K562 (cell line): ENCODE measurements around the gene LRCH1. TPM values are rescaled to one million over a fixed set of nuclear protein-coding genes. Genes with fewer than 3 reads are reported as not detected.

ENCODE experiments used
- ATAC-seq: fragments of 200-7000 bp; cut with Tn5 transposase; 3 replicates; pipeline ENCODE4 v1.9.1; 2020; ENCODE audit warnings: moderate library complexity
- BruUV-seq: library from RNA; stranded (reverse); fragments of 400-500 nt; replicated peaks from 2 replicates; lab custom pipeline; 2021; lab: Mats Ljungman, UMichigan
- CTCF ChIA-PET: fragments of 300-600 bp; formaldehyde crosslinking; extraction: SDS; loops from one replicate; lab custom pipeline; 2021; ENCODE audit warnings: low intra/inter-chr PET ratio; lab: Yijun Ruan, JAX
- POLR2A ChIA-PET: fragments of 300-600, 350-650 bp; sonication (Branson Sonifier 250); formaldehyde crosslinking; extraction: SDS; loops from one replicate; lab custom pipeline; 2021; ENCODE audit warnings: antibody characterized with exemption, inconsistent platforms; lab: Yijun Ruan, JAX
- DNase-seq, 4 experiments: peaks; one replicate each; pipeline versions ENCODE4 v3.0.0 to v3.0.0-alpha.2; 2011 to 2018; ENCODE audit warnings: low spot score in 3 of 4, mixed read lengths in 3 of 4; ENCODE audit errors: extremely low read depth in 1 of 4
- FAIRE-seq: peaks from 2 replicates; lab custom pipeline; 2011; peaks lifted over from hg19 to GRCh38; lab: Jason Lieb, UNC
- H2AFZ ChIP-seq: 2 replicates; pipeline ENCODE4 v1.6.0; 2011; ENCODE audit warnings: low read depth, low read length, control low read depth, inconsistent platforms
- H3K27ac ChIP-seq: fragments of 200-600 bp; 3 replicates; pipeline ENCODE4 v1.8.0; 2011; ENCODE audit warnings: low read depth, mild to moderate bottlenecking, control low read depth, inconsistent platforms, low read length, moderate library complexity, mixed read lengths; ENCODE audit errors: extremely low read depth
- H3K27me3 ChIP-seq, 2 experiments: fragments of 300-600 bp in 1 of 2; 2 replicates in 1 of 2; 3 replicates in 1 of 2; pipeline versions ENCODE4 v1.6.0 to v1.8.0; 2011; ENCODE audit warnings: inconsistent platforms in 2 of 2, low read length in 2 of 2, mild to moderate bottlenecking in 1 of 2, mixed read lengths in 1 of 2, moderate library complexity in 1 of 2; ENCODE audit not compliant: control insufficient read depth in 2 of 2, insufficient read depth in 2 of 2
- H3K36me3 ChIP-seq: fragments of 300-600 bp; 3 replicates; pipeline ENCODE4 v1.8.0; 2011; ENCODE audit warnings: mild to moderate bottlenecking, low read length, inconsistent platforms; ENCODE audit not compliant: control insufficient read depth, insufficient read depth
- H3K4me1 ChIP-seq, 2 experiments: fragments of 200-600 bp in 1 of 2; replicated peaks in 1 of 2; 2 replicates in 1 of 2; 3 replicates in 1 of 2; pipeline versions ENCODE4 v1.5.1 to v1.8.0; 2011; ENCODE audit warnings: inconsistent platforms in 2 of 2, low read length in 2 of 2, mild to moderate bottlenecking in 1 of 2, mixed read lengths in 1 of 2, moderate library complexity in 1 of 2; ENCODE audit not compliant: control insufficient read depth in 2 of 2, insufficient read depth in 2 of 2
- H3K4me2 ChIP-seq: 2 replicates; pipeline ENCODE4 v1.6.1; 2011; ENCODE audit warnings: low read length, control low read depth, inconsistent platforms, mixed read lengths; ENCODE audit not compliant: insufficient read depth
- H3K4me3 ChIP-seq: fragments of 200-600 bp; sonication (generic), shearing (Covaris generic); 2 replicates; pipeline ENCODE4 v1.5.1; 2016; ENCODE audit warnings: control low read depth, inconsistent platforms
- H3K79me2 ChIP-seq: fragments of 200-600 bp; 3 replicates; pipeline ENCODE4 v1.8.0; 2011; ENCODE audit warnings: low read length, inconsistent platforms; ENCODE audit not compliant: control insufficient read depth, insufficient read depth
- H3K9ac ChIP-seq, 2 experiments: 2 replicates each; pipeline versions ENCODE4 v1.6.0 to v1.6.1; 2011; ENCODE audit warnings: low read depth in 2 of 2, low read length in 2 of 2, control low read depth in 1 of 2, inconsistent platforms in 1 of 2, mild to moderate bottlenecking in 1 of 2, mixed read lengths in 1 of 2; ENCODE audit not compliant: insufficient read depth in 1 of 2
- H3K9me1 ChIP-seq: one replicate; pipeline ENCODE4 v1.6.0; 2011; ENCODE audit warnings: inconsistent platforms, mild to moderate bottlenecking, low read length, moderate library complexity; ENCODE audit not compliant: control insufficient read depth, insufficient read depth
- H3K9me3 ChIP-seq: replicated peaks from 2 replicates; pipeline ENCODE4 v1.5.1; 2011; ENCODE audit warnings: low read depth, low read length, inconsistent platforms; ENCODE audit not compliant: control insufficient read depth, insufficient read depth
- H4K20me1 ChIP-seq: replicated peaks from 2 replicates; pipeline ENCODE4 v1.6.1; 2011; ENCODE audit warnings: low read length, inconsistent platforms, mixed read lengths; ENCODE audit not compliant: control insufficient read depth, insufficient read depth
- BRD9 ChIP-seq: fragments of 450-650 bp; IDR thresholded peaks from 2 replicates; pipeline ENCODE4 v1.6.1; 2018; ENCODE audit warnings: low read depth; ENCODE audit not compliant: partially characterized antibody
- FOXJ2 ChIP-seq: fragments of 200-800 bp; sonication (Bioruptor generic); IDR thresholded peaks from 2 replicates; pipeline ENCODE4 v1.6.1; 2016; ENCODE audit warnings: missing genetic modification characterization, missing compliant biosample characterization
- HNRNPH1 ChIP-seq: fragments of 200-400 bp; formaldehyde crosslinking; optimal IDR thresholded peaks from 2 replicates; pipeline ENCODE3; 2017; ENCODE audit warnings: low read depth, mild to moderate bottlenecking, low read length, moderate library complexity
- HNRNPK ChIP-seq: fragments of 200-400 bp; formaldehyde crosslinking; IDR thresholded peaks from one replicate; pipeline ENCODE4 v1.6.1; 2018; ENCODE audit warnings: mild to moderate bottlenecking, low read depth, low read length; ENCODE audit not compliant: poor library complexity, severe bottlenecking
- LARP7 ChIP-seq: fragments of 450-650 bp; IDR thresholded peaks from 2 replicates; pipeline ENCODE4 v1.6.1; 2016
- MCM3 ChIP-seq: fragments of 450-650 bp; IDR thresholded peaks from 2 replicates; pipeline ENCODE4 v1.6.1; 2016
- NFATC3 ChIP-seq: fragments of 450-650 bp; IDR thresholded peaks from 2 replicates; pipeline ENCODE4 v1.6.1; 2017; ENCODE audit warnings: mild to moderate bottlenecking
- PTRF ChIP-seq: fragments of 450-650 bp; IDR thresholded peaks from 2 replicates; pipeline ENCODE4 v1.6.1; 2016; ENCODE audit warnings: mild to moderate bottlenecking, missing genetic modification characterization, missing compliant biosample characterization
- SREBF2 ChIP-seq: sonication (generic); formaldehyde crosslinking; IDR thresholded peaks from 2 replicates; pipeline ENCODE4 v1.4.0; 2020; ENCODE audit warnings: mild to moderate bottlenecking, missing genetic modification reagents
- SRF ChIP-seq, 2 experiments: fragments of 250-450, 450-650 bp in 1 of 2; sonication (Bioruptor Pico) in 1 of 2; sonication (generic) in 1 of 2; formaldehyde crosslinking; IDR thresholded peaks; 2 replicates each; pipeline versions ENCODE4 v1.5.0 to v1.5.1; 2020 to 2022; ENCODE audit warnings: mild to moderate bottlenecking in 1 of 2, missing genetic modification reagents in 1 of 2
- ZFP36 ChIP-seq: fragments of 150-350 bp; IDR thresholded peaks from 2 replicates; pipeline ENCODE4 v1.6.1; 2018; ENCODE audit warnings: low read length, low read depth; ENCODE audit not compliant: partially characterized antibody
- ZNF644 ChIP-seq: fragments of 200-800 bp; sonication (Bioruptor generic); IDR thresholded peaks from 2 replicates; pipeline ENCODE4 v1.6.1; 2016; ENCODE audit warnings: low read depth, missing genetic modification characterization, missing compliant biosample characterization
- WGBS: fragments of 100-300 bp; shearing (Covaris generic); methylation state at CpG from one replicate; pipeline ENCODE4 v1.1.6; 2016; ENCODE audit warnings: low coverage, mixed read lengths; ENCODE audit not compliant: insufficient coverage; ENCODE audit errors: missing lambda C conversion rate; 5-methylcytosine and 5-hydroxymethylcytosine counted together
- in situ Hi-C: fragments of 300-500 bp; cut with MboI; formaldehyde crosslinking; loops from 4 replicates; pipeline ENCODE4 v1.15.0; 2018; ENCODE audit warnings: inconsistent platforms, mixed read lengths
- intact Hi-C: fragments of 100-400 bp; cut with micrococcal nuclease; formaldehyde crosslinking; loops from 2 replicates; pipeline ENCODE4 v1.14.2; 2022
- polyA plus RNA-seq, 8 experiments: library from polyadenylated mRNA; depleted of rRNA in 4 of 8; stranded (reverse) in 5 of 8; unstranded in 3 of 8; fragments of >200 nt; fragmentation: Nextera tagmentation in 2 of 8; fragmentation: Illumina TruSeq in 1 of 8; extraction: Ambion mirVana in 2 of 8; extraction: Trizol in 1 of 8; gene quantifications; 2 replicates each; pipeline versions ENCODE4 v1.2.1 to v1.2.3, GENCODE V29; 2011 to 2014; ENCODE audit warnings: inconsistent platforms in 1 of 8, missing spikeins in 1 of 8
- total RNA-seq, 7 experiments: library from RNA; depleted of rRNA in 6 of 7; stranded (reverse); fragments of >200 nt in 6 of 7; fragmentation: Illumina TruSeq in 2 of 7; extraction: Trizol in 2 of 7; gene quantifications; 2 replicates each; pipeline versions ENCODE4 v1.2.1 to v1.2.3, GENCODE V29; 2011 to 2021; ENCODE audit warnings: low replicate concordance in 1 of 7
- TF ChIP-seq, protein P1 (sequence below): sonication (generic); formaldehyde crosslinking; IDR thresholded peaks from 2 replicates; pipeline ENCODE4 v1.8.0; 2023; ENCODE audit warnings: mild to moderate bottlenecking, missing genetic modification reagents
- TF ChIP-seq, protein P2 (sequence below): fragments of 250-450 bp; sonication (Bioruptor Pico); IDR thresholded peaks from 2 replicates; pipeline ENCODE4 v1.8.0; 2021; ENCODE audit warnings: moderate library complexity, mild to moderate bottlenecking, inconsistent platforms

LRCH1 gene
- total and polyA plus RNA-seq, 9 of the 15 experiments (the other 6 are each of a cell fraction or from before 2014, with no cell fraction given): 1.1 to 6.8 (median 3.7) TPM

DNA sequence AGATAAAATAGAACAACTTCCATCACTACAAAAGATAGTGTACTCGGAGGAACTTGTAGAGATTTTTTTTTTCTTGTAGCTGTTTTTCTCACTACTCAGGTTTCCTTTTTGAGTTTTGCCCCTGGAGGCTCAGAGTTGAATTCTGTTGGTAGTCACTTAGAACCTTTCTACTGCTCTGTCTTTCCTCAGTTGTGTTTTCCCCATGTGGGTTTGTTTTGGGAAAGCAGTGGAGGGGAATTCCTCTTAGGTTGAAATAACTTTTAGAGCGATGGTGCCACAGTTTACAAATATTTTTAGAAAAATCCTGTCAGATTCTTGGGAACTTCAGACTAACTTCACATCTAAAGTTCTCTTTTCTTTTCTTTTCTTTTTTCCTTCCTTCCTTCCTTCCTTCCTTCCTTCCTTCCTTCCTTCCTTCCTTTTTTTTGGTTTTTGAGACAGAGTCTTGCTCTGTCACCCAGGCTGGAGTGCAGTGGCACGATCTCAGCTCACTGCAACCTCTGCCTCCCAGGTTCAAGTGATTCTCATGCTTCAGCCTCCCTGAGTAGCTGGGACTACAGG is 65.8 kb downstream of the LRCH1 start:
- Histone ChIP-seq H3K36me3 (no peaks in the 10 kb centered on the region), H3K4me3 (no peak overlapping the region), H3K27ac (no peak overlapping the region)
- ChIA-PET CTCF (no interaction called here), POLR2A (no interaction called here)
- in situ Hi-C loops: no loop called here
- no peak for TF ChIP-seq ZNF644 (tag)
- TF ChIP-seq, all 486 proteins: peak for 0
- H3K4me2 ChIP-seq: no peak overlapping the region
- no peaks in the 10 kb centered on the region for H3K27me3 ChIP-seq
- no peak for ATAC-seq
- no peaks in the 10 kb centered on the region for H3K9me1 ChIP-seq
- no peaks in the 10 kb centered on the region for H3K9me3 ChIP-seq
- WGBS: 63% methylated on average over 2 of the region's 3 CpGs
- H3K9ac ChIP-seq: no peak overlapping the region
- H3K79me2 ChIP-seq: peaks cover 7% of the 10 kb centered on the region
- no peak for FAIRE-seq
- peaks cover 24% of the 10 kb centered on the region for H4K20me1 ChIP-seq
- intact Hi-C loops: no loop called here
- H2AFZ ChIP-seq: no peak overlapping the region
- DNase-seq: no peak
- H3K4me1 ChIP-seq: peaks cover 0 to 8% of the 10 kb centered on the region in 2 experiments; a peak in 1 of 5 replicates
- BruUV-seq: no TSS peak

DNA sequence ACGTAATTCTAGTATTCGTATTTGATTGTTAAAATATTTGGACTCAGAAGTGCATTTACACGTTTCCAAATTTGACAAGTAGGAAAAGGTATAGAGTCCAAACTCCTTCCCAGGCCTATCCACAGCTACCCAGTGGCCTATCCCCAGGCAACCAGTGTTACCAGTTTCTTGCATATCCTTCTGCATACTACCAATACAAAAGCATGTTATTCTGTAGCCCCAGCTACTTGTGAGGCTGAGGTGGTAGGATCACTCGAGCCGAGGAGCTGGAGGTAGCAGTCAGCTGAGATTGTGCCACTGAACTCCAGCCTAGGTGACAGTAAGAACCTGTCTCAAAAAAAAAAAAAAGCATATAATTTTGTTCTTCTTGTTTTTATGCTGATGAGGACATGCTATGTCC is 67.1 kb downstream of the LRCH1 start:
- Histone ChIP-seq H3K4me2 (no peak overlapping the region), H3K4me3 (no peak overlapping the region), H3K27me3 (no peaks in the 10 kb centered on the region), H3K4me1 (peaks cover 0 to 8% of the 10 kb centered on the region in 2 experiments; a peak in 1 of 5 replicates), H3K9ac (no peak overlapping the region), H4K20me1 (peaks cover 24% of the 10 kb centered on the region), H3K9me1 (no peaks in the 10 kb centered on the region), H3K79me2 (peaks cover 7% of the 10 kb centered on the region), H3K9me3 (no peaks in the 10 kb centered on the region), H2AFZ (no peak overlapping the region), H3K36me3 (no peaks in the 10 kb centered on the region), H3K27ac (no peak overlapping the region)
- DNase-seq (no peak), ATAC-seq (no peak), FAIRE-seq (no peak)
- no TSS peak for BruUV-seq
- 74% methylated on average over 5 of the region's 5 CpGs for WGBS
- in situ Hi-C loops (no loop called here), intact Hi-C loops (no loop called here)
- ChIA-PET CTCF (no interaction called here), POLR2A (no interaction called here)
- no peak for TF ChIP-seq NFATC3
- TF ChIP-seq, protein P1, sequence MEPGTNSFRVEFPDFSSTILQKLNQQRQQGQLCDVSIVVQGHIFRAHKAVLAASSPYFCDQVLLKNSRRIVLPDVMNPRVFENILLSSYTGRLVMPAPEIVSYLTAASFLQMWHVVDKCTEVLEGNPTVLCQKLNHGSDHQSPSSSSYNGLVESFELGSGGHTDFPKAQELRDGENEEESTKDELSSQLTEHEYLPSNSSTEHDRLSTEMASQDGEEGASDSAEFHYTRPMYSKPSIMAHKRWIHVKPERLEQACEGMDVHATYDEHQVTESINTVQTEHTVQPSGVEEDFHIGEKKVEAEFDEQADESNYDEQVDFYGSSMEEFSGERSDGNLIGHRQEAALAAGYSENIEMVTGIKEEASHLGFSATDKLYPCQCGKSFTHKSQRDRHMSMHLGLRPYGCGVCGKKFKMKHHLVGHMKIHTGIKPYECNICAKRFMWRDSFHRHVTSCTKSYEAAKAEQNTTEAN (CRISPR knock-in tag): no peak
- TF ChIP-seq PTRF: no peak
- no peak for TF ChIP-seq HNRNPH1
- no peak for TF ChIP-seq LARP7
- TF ChIP-seq, protein P2, sequence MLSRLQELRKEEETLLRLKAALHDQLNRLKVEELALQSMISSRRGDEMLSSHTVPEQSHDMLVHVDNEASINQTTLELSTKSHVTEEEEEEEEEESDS (CRISPR knock-in tag): no peak
- no peak for TF ChIP-seq BRD9
- TF ChIP-seq SRF (CRISPR knock-in tag; IDR thresholded peaks at IDR 0.05): no peak
- TF ChIP-seq MCM3: no peak
- TF ChIP-seq HNRNPK: no peak
- TF ChIP-seq FOXJ2 (tag): no peak
- no peak for TF ChIP-seq SREBF2 (CRISPR knock-in tag)
- TF ChIP-seq ZFP36: no peak
